Astrocyte (in vitro differentiated cells and primary cell): Measurements from ENCODE around the gene THYN1. TPM values are rescaled to one million over a fixed set of nuclear protein-coding genes. Genes with fewer than 3 reads are reported as not detected.

Source experiments
- DNase-seq: peaks from one replicate; pipeline ENCODE4 v3.0.0-alpha.2; 2010; ENCODE audit warnings: low read depth
- FAIRE-seq: peaks from 2 replicates; lab custom pipeline; 2011; peaks lifted over from hg19 to GRCh38; lab: Jason Lieb, UNC
- H2AFZ ChIP-seq: 2 replicates; pipeline ENCODE4 v1.6.0; 2012; ENCODE audit warnings: low read depth, low read length, inconsistent platforms
- H3K27ac ChIP-seq: 2 replicates; pipeline ENCODE4 v1.5.1; 2011; ENCODE audit warnings: low read depth, low read length, inconsistent platforms
- H3K27me3 ChIP-seq: 2 replicates; pipeline ENCODE4 v1.6.0; 2011; ENCODE audit warnings: low read length, inconsistent platforms; ENCODE audit not compliant: insufficient read depth
- H3K36me3 ChIP-seq: 2 replicates; pipeline ENCODE4 v1.5.1; 2011; ENCODE audit warnings: low read length, inconsistent platforms; ENCODE audit not compliant: insufficient read depth
- H3K4me1 ChIP-seq: 2 replicates; pipeline ENCODE4 v1.5.1; 2011; ENCODE audit warnings: low read length, inconsistent platforms; ENCODE audit not compliant: insufficient read depth
- H3K4me2 ChIP-seq: 2 replicates; pipeline ENCODE4 v1.6.0; 2012; ENCODE audit warnings: low read length, inconsistent platforms
- H3K4me3 ChIP-seq: 2 replicates; pipeline ENCODE4 v1.5.1; 2011; ENCODE audit warnings: low read depth, mild to moderate bottlenecking, low read length, inconsistent platforms; ENCODE audit not compliant: insufficient read depth
- H3K79me2 ChIP-seq: 2 replicates; pipeline ENCODE4 v1.6.0; 2012; ENCODE audit warnings: mild to moderate bottlenecking, low read length, inconsistent platforms; ENCODE audit not compliant: insufficient read depth
- H3K9ac ChIP-seq: 2 replicates; pipeline ENCODE4 v1.6.0; 2012; ENCODE audit warnings: mild to moderate bottlenecking, low read length, inconsistent platforms
- H3K9me3 ChIP-seq: 2 replicates; pipeline ENCODE4 v1.5.1; 2012; ENCODE audit warnings: low read depth, mild to moderate bottlenecking, low read length, inconsistent platforms; ENCODE audit not compliant: insufficient read depth
- H4K20me1 ChIP-seq: 2 replicates; pipeline ENCODE4 v1.6.0; 2012; ENCODE audit warnings: low read length, inconsistent platforms; ENCODE audit not compliant: insufficient read depth
- H3K27ac Mint-ChIP-seq: one replicate; pipeline ENCODE4 v1.8.0; 2021; ENCODE audit warnings: mild to moderate bottlenecking, mixed read lengths; ENCODE audit not compliant: unreplicated experiment
- H3K27me3 Mint-ChIP-seq: one replicate; pipeline ENCODE4 v1.8.0; 2021; ENCODE audit warnings: low read depth, mixed read lengths; ENCODE audit not compliant: unreplicated experiment
- H3K36me3 Mint-ChIP-seq: one replicate; pipeline ENCODE4 v1.8.0; 2021; ENCODE audit warnings: low read depth, mixed read lengths; ENCODE audit not compliant: unreplicated experiment
- H3K4me1 Mint-ChIP-seq: one replicate; pipeline ENCODE4 v1.8.0; 2021; ENCODE audit warnings: low read depth, mixed read lengths; ENCODE audit not compliant: unreplicated experiment
- H3K4me3 Mint-ChIP-seq: one replicate; pipeline ENCODE4 v1.8.0; 2021; ENCODE audit warnings: mild to moderate bottlenecking, moderate library complexity, mixed read lengths; ENCODE audit not compliant: unreplicated experiment
- H3K9me3 Mint-ChIP-seq: one replicate; pipeline ENCODE4 v1.8.0; 2021; ENCODE audit warnings: mild to moderate bottlenecking, mixed read lengths; ENCODE audit not compliant: unreplicated experiment
- CTCF ChIP-seq: IDR thresholded peaks from 2 replicates; pipeline ENCODE4 v1.5.1; 2011; ENCODE audit warnings: low read depth, mild to moderate bottlenecking, inconsistent platforms, low read length, moderate library complexity; ENCODE audit not compliant: insufficient read depth
- EZH2 ChIP-seq: IDR thresholded peaks from 2 replicates; pipeline ENCODE4 v1.6.1; 2012; ENCODE audit warnings: mild to moderate bottlenecking, low read length, inconsistent platforms; ENCODE audit not compliant: insufficient read depth
- total RNA-seq: library from RNA; stranded (reverse); gene quantifications from 2 replicates; pipeline ENCODE4 v1.2.1, GENCODE V29; 2021

Gene THYN1
- total RNA-seq, 1 donor from 2014 or later = 30.5 TPM

GRCh38 chr11:134206185-134206584, 47.0 kb downstream of the THYN1 start:
- Histone ChIP-seq H3K9ac (no peak overlapping the region), H3K4me2 (no peak overlapping the region), H2AFZ (no peak overlapping the region), H3K4me3 (no peak overlapping the region), H3K4me1 (no peaks in the 10 kb centered on the region), H3K79me2 (peaks cover 4% of the 10 kb centered on the region), H3K9me3 (no peaks in the 10 kb centered on the region), H3K36me3 (peaks cover 36% of the 10 kb centered on the region), H3K27ac (no peak overlapping the region), H4K20me1 (no peaks in the 10 kb centered on the region), H3K27me3 (no peaks in the 10 kb centered on the region)
- DNase-seq (no peak), FAIRE-seq (no peak)
- TF ChIP-seq CTCF (no peak), EZH2 (no peak)
- Mint-ChIP-seq H3K27me3 (no peaks in the 10 kb centered on the region), H3K4me3 (no peak overlapping the region), H3K36me3 (peaks cover 11% of the 10 kb centered on the region), H3K9me3 (no peaks in the 10 kb centered on the region), H3K27ac (no peak overlapping the region), H3K4me1 (no peaks in the 10 kb centered on the region)

- peaks cover 9% of the 10 kb centered on the region for H3K36me3 Mint-ChIP-seq
- no peak overlapping the region for H3K27ac ChIP-seq
- no peak overlapping the region for H2AFZ ChIP-seq
- no peak overlapping the region for H3K9ac ChIP-seq
- no peaks in the 10 kb centered on the region for H3K9me3 Mint-ChIP-seq
- no peaks in the 10 kb centered on the region for H3K79me2 ChIP-seq
- H3K4me2 ChIP-seq = no peak overlapping the region
- H3K9me3 ChIP-seq = no peaks in the 10 kb centered on the region
- no peaks in the 10 kb centered on the region for H3K4me1 ChIP-seq
- no peaks in the 10 kb centered on the region for H3K4me1 Mint-ChIP-seq
- no peak overlapping the region for H3K4me3 ChIP-seq
- H4K20me1 ChIP-seq = no peaks in the 10 kb centered on the region
- no peaks in the 10 kb centered on the region for H3K27me3 Mint-ChIP-seq
- H3K27ac Mint-ChIP-seq = no peak overlapping the region
- H3K27me3 ChIP-seq = no peaks in the 10 kb centered on the region
- TF ChIP-seq EZH2 (no peak), CTCF (no peak)
- FAIRE-seq (no peak), DNase-seq (no peak)
- no peak overlapping the region for H3K4me3 Mint-ChIP-seq
- H3K36me3 ChIP-seq = peaks cover 36% of the 10 kb centered on the region
Measured at GRCh38 chr11:134205729-134206128, 47.4 kb downstream of the THYN1 start.

- Mint-ChIP-seq H3K36me3 (peaks cover 7% of the 10 kb centered on the region), H3K27ac (no peak overlapping the region), H3K27me3 (no peaks in the 10 kb centered on the region), H3K4me1 (no peaks in the 10 kb centered on the region), H3K4me3 (no peak overlapping the region), H3K9me3 (no peaks in the 10 kb centered on the region)
- TF ChIP-seq CTCF (no peak), EZH2 (no peak)
- no peak overlapping the region for H3K4me2 ChIP-seq
- peaks cover 43% of the 10 kb centered on the region for H3K36me3 ChIP-seq
- no peak overlapping the region for H3K4me3 ChIP-seq
- no peak for DNase-seq
- FAIRE-seq = no peak
- H3K27ac ChIP-seq = no peak overlapping the region
- H3K9ac ChIP-seq = no peak overlapping the region
- H4K20me1 ChIP-seq = no peaks in the 10 kb centered on the region
- H3K9me3 ChIP-seq = no peaks in the 10 kb centered on the region
- no peaks in the 10 kb centered on the region for H3K4me1 ChIP-seq
- H2AFZ ChIP-seq = no peak overlapping the region
- no peaks in the 10 kb centered on the region for H3K79me2 ChIP-seq
- no peaks in the 10 kb centered on the region for H3K27me3 ChIP-seq
Measured at GRCh38 chr11:134202661-134203060, 50.5 kb downstream of the THYN1 start.
